Right hindlimb (tissue), 1 donor: ENCODE measurements around the gene PRPF38B.
"Not testable (repeated sequence)": the region's sequence is repeated elsewhere in the genome, so short reads cannot be mapped to it uniquely, and the experiment has no call there.

Experiments
- DNase-seq: peaks from one replicate; pipeline ENCODE4 v3.0.0-alpha.2; 2018

PRPF38B gene

GRCh38 chr1:108679586-108680213 lies 12.4 kb upstream of the PRPF38B start:
- no peak for DNase-seq

GRCh38 chr1:108681701-108682100 lies 10.4 kb upstream of the PRPF38B start:
- DNase-seq, result not testable (repeated sequence)

GRCh38 chr1:108685529-108685928 lies 6.6 kb upstream of the PRPF38B start:
- no peak for DNase-seq

- no peak for DNase-seq
Measured at GRCh38 chr1:108686614-108687313, 5.3 kb upstream of the PRPF38B start.

DNA sequence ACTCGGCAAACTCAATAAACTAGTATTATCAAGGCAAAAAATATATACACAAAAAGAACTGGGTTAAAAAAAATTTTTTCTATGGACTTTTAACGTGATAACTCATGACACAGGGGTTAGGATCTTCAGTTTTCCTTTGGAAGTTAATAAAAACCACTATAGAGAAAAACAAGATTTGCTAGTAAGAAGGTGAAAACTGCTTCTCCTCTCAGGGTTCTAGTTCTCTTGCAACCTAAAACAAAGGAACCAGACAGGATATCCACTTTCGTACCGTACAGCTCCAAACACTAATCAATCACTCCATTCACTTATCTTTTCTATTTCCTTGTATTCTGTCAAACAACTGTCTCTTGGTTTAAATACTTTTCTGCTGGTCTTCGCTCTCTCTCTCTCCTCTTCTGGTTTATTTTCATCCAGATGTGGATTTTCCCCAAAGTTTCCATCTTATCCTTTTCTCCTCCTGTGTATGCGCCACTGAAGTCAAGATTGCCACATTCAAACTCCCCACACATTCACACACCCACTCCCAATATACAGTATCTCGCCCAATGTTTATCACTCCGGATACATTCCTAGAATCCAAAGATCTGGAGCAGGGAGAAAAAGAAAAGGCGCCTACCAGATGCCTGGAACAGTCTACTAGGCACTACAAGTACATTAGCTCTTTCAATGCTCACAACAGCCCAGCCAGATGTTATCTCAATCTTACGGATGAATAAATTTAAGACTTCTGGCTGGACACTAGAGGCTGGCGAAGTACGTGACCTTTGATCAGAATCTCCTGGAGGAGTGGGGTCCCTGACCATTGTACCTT lies 775 bp upstream of the PRPF38B start:
- DNase-seq, result no peak

DNA sequence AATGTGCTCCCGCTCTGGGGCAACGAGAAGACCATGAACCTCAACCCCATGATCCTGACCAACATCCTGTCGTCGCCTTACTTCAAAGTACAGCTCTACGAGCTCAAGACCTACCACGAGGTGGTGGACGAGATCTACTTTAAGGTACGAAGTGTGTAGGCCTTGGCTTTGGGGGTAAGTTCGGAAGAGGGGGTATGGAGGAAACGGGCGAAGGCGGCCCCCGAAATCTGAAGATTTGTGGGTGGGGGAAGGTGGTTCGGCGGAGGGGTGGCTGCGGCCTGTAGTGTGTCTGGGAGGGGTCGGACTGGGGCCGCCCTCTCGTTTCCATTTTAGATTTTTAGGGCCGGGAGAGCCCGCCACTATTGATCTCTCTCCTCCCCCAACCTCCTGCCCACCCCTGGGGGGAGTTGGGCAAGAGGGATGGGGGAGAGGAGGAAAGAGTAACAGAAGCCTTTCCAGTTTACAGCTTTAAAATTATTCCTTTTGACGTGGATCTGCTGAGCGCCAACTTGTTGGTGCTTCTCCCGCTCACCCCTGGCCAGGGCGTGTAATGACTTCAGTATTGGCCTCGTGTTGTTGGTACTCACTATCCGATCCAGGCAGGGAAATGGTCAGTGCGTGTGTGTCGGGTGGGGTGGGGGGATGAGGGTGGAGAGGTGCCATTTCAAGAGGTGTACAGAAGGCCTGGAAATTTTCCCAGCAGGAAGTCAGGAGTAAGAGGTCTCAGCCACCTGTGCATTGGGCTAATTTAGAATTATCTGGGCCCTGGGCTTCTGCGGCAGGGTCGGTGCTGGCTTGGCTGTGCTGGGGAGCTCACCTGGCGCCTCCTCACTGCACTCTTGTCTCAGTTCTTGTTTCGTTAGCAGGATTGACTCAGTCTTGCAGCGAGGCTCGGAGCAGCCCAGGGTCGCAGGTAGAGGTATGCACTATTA lies 880 bp downstream of the PRPF38B start:
- DNase-seq, result no peak

DNA sequence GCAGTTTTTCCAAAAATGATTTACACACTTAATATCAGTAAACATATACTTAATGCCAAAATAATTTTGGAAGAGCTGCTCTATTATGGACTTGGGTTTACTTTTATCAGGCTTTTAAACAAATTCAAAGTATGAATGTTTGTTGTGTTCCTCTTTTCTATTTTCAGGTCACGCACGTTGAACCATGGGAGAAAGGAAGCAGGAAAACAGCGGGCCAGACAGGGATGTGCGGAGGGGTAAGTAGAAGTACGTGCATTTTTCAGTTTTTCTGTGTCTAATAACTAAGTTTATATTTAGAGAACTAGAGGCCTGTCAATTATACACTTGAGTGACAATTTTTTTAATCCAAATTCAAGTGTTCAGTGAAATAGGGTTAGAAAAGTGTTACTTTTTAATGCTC lies 3.4 kb downstream of the PRPF38B start:
- DNase-seq, result no peak

DNA sequence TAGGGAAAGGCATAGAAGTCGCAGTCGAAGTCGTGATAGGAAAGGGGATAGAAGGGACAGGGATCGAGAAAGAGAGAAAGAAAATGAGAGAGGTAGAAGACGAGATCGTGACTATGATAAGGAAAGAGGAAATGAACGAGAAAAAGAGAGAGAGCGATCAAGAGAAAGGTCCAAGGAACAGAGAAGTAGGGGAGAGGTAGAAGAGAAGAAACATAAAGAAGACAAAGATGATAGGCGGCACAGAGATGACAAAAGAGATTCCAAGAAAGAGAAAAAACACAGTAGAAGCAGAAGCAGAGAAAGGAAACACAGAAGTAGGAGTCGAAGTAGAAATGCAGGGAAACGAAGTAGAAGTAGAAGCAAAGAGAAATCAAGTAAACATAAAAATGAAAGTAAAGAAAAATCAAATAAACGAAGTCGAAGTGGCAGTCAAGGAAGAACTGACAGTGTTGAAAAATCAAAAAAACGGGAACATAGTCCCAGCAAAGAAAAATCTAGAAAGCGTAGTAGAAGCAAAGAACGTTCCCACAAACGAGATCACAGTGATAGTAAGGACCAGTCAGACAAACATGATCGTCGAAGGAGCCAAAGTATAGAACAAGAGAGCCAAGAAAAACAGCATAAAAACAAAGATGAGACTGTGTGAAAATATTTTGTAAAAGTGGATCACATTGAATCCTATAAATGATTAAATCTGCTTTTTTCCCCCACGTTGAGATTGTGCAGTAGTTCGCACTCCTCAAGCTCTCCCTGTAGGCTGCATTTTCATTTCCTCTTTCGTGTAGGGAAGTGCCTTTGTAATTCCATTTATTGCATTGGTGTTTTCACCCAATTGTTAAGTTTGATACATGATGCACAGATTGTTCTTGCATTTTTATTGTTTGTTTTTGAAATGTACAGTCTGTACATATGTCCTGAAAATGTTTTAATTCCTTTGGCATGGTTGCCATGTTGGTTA lies 7.5 kb downstream of the PRPF38B start:
- DNase-seq, result no peak

- DNase-seq, result no peak
Measured at GRCh38 chr1:108701176-108701849, 9.2 kb downstream of the PRPF38B start.

- not testable (repeated sequence) for DNase-seq
Measured at GRCh38 chr1:108702109-108702508, 10.0 kb downstream of the PRPF38B start.

DNA sequence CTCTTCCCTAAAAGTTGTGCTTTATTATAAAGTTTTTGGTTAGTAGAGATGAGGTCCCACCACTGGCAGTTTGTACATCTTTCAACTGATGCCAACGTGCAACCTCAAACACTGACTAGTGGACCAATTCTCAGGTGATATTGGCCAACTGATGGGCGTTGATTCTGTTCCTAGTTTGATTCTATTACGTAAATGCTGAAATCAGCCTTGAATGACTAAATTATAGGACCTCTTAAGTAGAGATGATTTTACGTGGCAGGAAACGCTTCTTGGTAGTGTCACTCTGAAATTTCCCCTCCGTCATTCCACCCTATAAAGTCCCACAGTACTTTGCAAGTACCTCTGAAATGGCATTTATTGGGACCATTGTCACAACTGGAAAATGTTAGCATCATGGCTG lies 11.8 kb downstream of the PRPF38B start:
- DNase-seq, result no peak

GRCh38 chr1:108704496-108704895 lies 12.4 kb downstream of the PRPF38B start:
- DNase-seq, result no peak

DNA sequence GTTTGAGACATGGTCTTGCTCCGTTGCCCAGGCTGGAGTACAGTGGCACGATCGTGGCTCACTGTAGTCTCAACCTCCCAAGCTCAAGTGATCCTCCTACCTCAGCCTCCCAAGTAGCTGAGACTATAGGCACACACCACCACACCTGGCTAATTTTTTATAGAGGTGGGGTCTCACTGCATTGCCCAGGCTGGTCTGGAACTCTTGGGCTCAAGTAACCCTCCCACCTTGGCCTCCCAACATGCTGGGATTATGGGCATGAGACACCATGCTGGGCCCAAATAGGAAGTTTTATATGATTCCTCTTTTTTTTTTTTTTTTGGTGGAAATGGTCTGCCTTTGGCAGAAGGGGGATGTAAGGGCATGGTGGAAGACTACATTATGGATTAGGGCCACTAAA lies 14.5 kb downstream of the PRPF38B start:
- DNase-seq, result no peak

GRCh38 chr1:108708691-108709660 lies 16.9 kb downstream of the PRPF38B start:
- no peak for DNase-seq

DNA sequence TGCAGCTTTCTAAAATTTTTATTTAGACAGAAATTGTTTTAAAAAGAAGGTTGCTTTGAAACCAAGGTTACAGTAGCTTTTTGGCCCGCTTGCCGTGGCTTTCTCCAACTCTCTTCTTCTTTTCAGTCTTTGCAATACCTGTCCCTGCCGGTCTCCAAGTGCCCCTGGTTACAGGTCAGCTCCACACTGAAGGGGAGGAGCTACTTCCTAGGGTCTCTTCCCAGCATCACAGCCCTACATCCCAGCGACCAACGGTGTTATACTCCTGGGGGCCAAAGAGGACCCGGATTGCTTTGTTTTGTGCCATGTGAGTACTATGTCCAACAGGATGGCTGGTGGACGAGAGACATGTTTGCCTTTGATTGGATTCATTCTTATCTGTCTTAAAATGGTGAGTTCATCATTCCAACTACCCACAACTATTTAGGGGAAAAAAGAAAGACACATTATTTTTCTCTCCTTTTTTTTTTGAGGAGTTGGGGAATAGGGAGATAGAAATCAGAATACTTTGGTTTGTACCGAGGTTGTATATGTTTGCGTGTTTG lies 20.6 kb downstream of the PRPF38B start, which contains the start of gene FNDC7:
Gene FNDC7 (plus strand): TSS at position 303 of the 545 bp plus-strand sequence. CDS start 26 bp downstream, at position 329.
- DNase-seq, result no peak

GRCh38 chr1:108715932-108716331 lies 23.8 kb downstream of the PRPF38B start:
- no peak for DNase-seq

DNA sequence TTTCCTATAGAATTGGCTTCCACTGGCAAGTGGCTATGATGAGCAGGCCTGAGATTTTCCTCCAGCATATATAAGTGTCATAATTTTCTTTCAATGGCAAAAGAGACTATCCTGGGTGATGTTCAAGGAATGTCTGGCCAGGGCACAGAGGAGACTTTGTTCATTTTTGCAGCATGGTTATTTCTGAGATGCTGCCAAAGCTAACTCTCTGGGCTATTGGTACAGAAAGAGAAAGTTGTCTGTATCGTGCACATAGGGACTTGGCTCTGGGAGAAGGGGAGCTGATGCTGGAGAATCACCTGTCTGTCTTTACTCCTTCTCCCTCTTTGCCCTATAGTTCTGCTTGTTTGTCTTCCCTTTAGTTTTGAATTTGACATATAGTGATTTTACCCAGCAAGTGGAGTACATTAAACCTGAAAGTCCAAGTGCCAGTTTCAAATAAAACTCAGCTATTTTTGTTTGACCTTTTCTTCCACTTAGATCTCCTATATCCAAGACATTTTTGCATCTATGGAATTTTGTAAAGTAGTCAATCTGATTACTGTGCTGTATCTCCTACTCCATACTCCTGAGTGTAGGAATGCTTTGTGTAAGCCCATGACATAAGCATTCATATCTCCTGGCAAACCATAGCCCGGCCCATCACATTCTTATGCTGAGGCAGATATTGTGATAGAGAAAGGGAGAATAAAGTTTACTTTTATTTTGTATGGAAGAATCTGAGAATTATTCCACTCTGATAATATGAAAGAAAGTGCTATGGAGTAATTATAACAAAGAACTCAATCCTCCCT lies 24.5 kb downstream of the PRPF38B start:
- DNase-seq, result no peak

GRCh38 chr1:108717774-108718316 lies 25.7 kb downstream of the PRPF38B start:
- DNase-seq, result no peak
